HG03342 (cell line): ENCODE results near the gene DKK1.
"Not testable (repeated sequence)": the region's sequence is repeated elsewhere in the genome, so short reads cannot be mapped to it uniquely, and the experiment has no call there.

ENCODE experiments used
- ATAC-seq: cut with Tn5 transposase; IDR thresholded peaks from one replicate; pipeline ENCODE4 v1.9.1; 2021; ENCODE audit warnings: mild to moderate bottlenecking, moderate library complexity; ENCODE audit not compliant: unreplicated experiment

The DKK1 gene

GRCh38 chr10:52365547-52366432, 51.7 kb downstream of the DKK1 start:
- not testable (repeated sequence) for ATAC-seq
